GM18499 (cell line): ENCODE measurements around the gene ELP2.
"Not testable (repeated sequence)": the region's sequence is repeated elsewhere in the genome, so short reads cannot be mapped to it uniquely, and the experiment has no call there.

Experiments
- ATAC-seq: cut with Tn5 transposase; IDR thresholded peaks from one replicate; pipeline ENCODE4 v1.9.1; 2021; ENCODE audit warnings: moderate number of reproducible peaks; ENCODE audit not compliant: insufficient read depth, unreplicated experiment

ELP2 gene

DNA sequence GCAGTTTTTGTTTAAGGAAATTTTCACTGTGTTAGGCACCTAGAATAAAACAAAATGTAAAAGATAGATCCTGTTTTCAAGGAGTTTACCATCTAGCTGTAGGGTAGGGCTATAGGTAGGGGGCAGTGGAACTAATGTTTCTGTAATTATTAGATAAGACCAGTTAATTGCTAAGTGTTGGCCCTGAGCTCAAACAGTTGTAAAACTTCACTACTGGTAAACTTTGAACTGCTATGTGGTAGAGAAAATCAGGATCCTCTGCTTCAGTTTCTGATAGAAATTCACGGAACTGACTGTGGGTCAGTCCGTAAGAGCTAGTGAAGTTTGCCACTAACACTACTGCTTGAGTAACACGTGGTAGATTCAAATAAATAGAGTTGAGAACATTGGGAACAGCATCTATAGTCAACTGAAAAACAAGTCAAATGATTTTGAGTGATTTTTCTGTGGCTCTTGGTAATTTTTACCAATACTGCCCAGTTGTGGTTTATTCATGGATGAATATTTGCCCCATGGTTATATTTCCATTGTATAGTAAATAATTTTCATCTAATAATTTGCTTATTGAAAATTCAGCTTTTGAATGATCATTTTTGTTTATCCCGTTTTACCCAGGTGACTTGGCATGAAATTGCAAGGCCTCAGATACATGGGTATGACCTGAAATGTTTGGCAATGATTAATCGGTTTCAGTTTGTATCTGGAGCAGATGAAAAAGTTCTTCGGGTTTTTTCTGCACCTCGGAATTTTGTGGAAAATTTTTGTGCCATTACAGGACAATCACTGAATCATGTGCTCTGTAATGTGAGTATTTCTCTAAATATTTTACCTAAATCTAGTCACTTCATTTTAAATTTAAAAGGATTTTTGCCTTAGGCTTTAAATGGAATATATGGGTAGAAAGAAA is 26.4 kb downstream of the ELP2 start:
- no peak for ATAC-seq

- no peak for ATAC-seq
These were observed 27.7 kb downstream of the ELP2 start for GRCh38 chr18:36157441-36157840.

- ATAC-seq = no peak
These were observed 28.7 kb downstream of the ELP2 start for GRCh38 chr18:36158266-36158867.

DNA sequence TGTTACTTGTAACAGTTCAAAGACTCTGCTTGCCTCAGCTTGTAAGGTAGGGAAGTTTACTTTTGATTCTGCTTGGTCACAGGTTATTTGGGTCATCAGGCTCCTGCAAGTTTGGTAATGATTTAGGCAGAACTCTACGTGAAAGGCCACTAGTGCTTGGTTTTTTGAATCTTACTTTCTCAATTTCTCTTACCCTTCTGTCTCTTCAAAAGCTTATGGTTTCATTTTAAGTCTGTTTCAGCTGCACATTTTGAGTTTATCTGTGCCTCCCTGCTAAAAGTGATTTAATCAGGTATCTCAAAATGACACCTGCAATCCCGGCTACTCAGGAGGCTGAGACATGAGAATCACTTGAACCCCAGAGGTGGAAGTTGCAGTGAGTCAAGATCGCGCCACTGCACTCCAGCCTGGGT is 31.3 kb downstream of the ELP2 start:
- no peak for ATAC-seq

GRCh38 chr18:36162981-36163380 is 33.3 kb downstream of the ELP2 start:
- ATAC-seq = no peak

- no peak for ATAC-seq
These were observed 38.1 kb downstream of the ELP2 start for GRCh38 chr18:36167692-36168218.

DNA sequence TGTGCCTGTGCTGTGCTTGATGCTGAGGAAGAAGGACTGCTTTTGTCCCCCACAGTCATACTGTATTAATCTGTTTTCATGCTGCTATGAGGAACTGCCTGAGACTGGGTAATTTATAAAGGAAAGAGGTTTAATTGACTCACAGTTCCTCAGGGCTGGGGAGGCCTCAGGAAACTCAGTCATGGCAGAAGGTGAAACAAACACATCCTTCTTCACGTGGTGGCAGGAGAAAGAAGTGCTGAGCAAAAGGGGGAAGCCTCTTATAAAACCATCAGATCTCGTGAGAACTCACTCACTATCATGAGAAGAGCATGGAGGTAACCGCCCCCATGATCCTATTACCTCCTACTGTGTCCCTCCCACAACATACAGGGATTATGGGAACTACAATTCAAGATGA is 38.6 kb downstream of the ELP2 start:
- not testable (repeated sequence) for ATAC-seq

DNA sequence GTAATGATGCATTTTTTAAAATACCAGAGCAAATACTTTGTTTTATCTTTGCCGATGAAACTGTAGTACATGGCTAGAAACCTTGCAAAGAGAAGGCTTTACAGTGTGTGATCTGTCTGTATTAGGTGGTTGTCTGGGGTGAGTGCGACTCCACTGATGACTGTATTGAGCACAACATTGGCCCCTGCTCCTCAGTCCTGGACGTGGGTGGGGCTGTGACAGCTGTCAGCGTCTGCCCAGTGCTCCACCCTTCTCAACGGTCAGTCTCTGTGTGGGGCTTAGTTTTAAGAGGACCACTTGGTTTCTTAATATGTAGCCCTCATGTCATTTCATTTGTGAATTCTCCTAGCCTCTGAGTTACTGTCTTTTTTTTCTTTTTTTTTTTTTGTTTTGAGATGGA is 40.2 kb downstream of the ELP2 start:
- no peak for ATAC-seq

DNA sequence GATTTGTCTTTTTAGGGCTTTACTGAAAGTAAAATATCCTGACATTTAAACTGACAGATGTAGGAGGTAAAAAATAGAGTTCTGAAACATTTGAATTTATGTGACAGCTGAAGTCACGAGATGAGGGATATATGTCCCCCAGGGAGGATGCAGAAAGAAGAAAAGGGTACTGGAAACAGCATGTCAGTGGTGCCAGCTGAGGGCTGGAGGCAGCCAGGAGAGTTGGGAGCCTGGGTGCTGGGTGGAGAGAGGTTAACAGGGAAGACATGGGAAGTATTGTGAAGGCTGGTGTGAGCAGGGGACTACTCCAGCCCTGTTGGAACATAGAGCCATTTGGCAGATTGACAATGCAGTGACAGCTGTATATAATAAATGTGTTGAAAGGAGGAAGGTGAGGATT is 45.8 kb downstream of the ELP2 start:
- ATAC-seq = no peak

DNA sequence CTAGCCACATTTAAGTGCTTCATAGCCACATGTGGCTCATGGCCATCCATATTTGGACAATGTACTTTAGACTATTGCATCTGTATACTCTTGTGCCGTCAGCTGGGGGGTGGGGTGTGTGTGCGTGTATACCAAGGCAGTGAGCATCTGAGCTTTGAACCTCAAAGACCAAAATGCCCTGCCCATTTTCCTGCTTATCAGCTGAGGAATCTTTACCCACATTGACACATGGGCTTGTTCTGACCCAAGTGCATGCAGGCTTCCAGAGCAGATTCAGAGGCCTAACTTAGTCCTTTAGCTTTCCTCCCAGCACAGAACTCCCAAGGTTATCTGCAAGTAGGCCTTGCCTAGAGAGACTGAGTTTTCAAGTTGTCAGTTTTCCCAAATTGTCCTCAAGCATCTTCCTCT is 46.5 kb downstream of the ELP2 start:
- ATAC-seq = no peak

GRCh38 chr18:36176711-36177110 is 47.0 kb downstream of the ELP2 start:
- ATAC-seq = no peak

DNA sequence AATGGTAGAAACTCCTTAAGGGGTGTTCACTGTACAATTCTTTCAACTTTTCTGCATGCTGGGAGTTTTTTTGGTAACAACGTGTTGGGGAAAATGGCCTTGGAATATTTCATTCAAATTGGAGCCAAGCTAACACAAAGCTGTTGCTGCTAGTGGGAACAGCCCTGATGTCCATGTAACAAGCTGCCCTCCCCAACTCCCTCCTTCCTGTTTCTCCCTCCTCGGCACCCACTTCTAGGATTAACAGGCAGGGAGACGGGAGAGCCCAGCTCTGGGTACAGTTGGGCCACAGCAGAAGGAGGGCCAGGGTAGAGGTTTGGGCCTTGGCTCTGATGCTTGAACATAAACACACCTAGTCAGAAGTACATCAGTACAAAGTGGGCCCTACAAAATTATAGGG is 48.2 kb downstream of the ELP2 start:
- no peak for ATAC-seq

DNA sequence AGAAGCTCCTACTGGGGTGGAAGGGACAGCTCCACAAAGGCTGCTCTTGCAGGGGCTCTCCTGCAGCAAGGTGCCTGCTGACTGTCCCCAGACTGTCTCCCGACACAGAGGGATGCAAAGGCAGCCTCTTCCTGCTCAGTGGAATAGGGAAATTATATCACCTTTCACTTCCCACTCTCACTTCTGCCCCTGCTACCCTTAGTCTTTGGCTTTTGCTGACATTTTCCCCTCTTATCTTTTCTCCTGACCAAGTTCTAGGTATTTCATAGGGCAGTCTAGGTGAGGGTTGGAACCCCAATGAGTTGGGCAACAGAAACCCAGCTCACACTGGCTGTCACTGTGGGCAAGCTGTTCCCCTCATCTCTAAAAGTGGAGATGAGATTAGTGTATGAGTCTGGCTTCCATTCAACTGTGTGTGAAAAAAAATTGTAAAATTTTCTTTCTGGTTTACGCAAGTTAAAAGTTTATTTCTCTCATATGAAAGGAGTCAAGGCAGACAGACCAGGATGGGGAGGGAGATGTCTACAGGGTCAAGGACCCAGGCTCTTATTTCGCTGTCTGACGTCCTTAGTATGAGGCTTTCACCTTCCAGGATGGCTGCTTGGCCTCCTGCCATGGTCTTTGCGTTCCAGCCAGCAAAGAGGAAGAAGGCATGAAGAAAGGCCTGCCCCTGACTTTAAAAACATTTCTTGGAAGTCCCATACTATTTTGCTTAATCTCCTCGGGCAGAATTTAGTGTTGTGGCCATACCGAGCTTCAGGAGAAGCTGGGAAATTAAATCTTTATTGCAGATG is 50.1 kb downstream of the ELP2 start:
- ATAC-seq = no peak

- no peak for ATAC-seq
These were observed 51.7 kb downstream of the ELP2 start for GRCh38 chr18:36181441-36181840.

GRCh38 chr18:36181898-36182506 is 52.3 kb downstream of the ELP2 start:
- no peak for ATAC-seq

DNA sequence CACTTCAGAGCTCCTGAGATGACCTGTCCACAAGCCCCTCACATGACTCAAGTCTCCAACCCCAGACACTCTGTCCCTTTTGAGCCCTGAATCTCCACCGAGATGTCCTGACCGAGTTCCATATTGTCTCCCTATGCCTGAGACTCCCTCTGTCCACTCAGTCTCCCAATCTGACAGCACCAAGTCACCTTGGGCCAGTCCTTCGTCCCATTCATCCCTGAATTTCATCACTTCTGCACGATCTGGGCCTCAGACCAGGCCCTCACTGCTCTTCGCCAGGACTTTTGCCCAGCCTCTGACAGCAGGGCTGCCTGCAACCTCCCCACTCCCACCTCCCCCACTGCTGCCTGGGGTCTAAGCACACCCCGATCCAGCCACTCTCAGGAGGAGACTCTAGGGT is 53.3 kb downstream of the ELP2 start:
- no peak for ATAC-seq

DNA sequence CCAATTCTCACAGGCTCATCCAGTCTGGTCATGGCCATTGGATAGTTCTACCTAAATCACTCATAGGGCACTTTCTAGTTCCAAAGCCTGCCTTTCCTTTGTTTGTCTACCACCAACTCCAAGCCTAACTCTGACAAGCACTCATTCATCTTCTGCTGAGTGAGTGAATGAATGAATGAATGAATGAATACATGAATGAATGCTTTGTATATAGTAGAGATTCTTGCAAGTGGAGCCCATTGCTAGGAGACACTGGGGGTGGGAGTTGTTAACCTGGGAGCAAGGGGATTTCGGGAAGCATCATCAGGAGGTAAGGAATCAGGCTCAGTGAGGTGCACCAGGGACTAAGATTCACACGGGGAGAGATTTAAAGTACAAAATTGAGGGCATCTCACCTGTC is 54.3 kb downstream of the ELP2 start:
- no peak for ATAC-seq

GRCh38 chr18:36185157-36185556 is 55.5 kb downstream of the ELP2 start:
- ATAC-seq = no peak

DNA sequence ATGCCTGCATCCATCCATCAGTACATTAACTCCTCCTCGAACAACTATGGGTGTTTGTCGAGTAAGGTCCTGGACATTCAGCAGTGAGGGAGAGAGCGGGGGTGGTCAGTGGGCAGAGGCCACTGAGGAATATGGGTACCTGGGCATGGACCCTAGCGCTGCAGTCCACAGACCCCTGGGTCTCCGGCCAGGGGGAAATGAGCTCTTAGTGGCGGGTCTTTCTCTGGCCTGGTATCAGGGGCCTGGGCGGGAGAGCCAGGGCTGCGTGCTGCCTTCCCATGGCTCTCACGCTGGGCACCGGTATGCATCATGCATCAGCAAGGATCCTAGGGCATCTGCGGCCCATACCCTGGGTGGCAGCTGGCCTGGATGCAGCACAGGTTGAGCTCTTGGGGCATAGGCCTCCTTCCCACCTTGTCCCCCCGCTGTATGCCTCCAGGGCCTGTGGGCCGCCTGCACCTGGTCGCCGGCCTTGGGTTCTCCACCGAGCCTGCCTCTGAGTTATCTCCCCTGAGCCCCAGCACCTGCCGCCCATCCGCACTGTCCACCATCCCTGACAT is 56.3 kb downstream of the ELP2 start:
- ATAC-seq = no peak
